ENCODE data around the gene DSTN. TPM values are rescaled to one million over a fixed set of nuclear protein-coding genes. Genes with fewer than 3 reads are reported as not detected.

Gene DSTN
- total RNA-seq, 4 donors from 2014 or later = 79.2 to 128 (median 88.5) TPM

- DNase-seq (no peak), ATAC-seq (no peak)
- no peak for TF ChIP-seq CTCF (IDR thresholded peaks at IDR 0.05 in 4 of 5, conservative IDR thresholded peaks at IDR 0.05 in 1 of 5)
- no peak for TF ChIP-seq POLR2A (IDR thresholded peaks at IDR 0.05)
- intact Hi-C loops (cut with DNase I; ENCODE audit: low total_unique reads) = no loop called here
- H3K27ac ChIP-seq = no peak overlapping the region
- H3K27me3 ChIP-seq = no peaks in the 10 kb centered on the region
- peaks cover 0 to 7% of the 10 kb centered on the region in 2 donors for H3K4me1 ChIP-seq
- in situ Hi-C loops (cut with MboI; ENCODE audit: low sequenced_read_pairs in 4 of 4) = loop anchor here in 1 of 4 donors (5.0 kb wide), 1 partner anchor 81 kb away; no protein-coding TSS in a partner anchor
- no peak overlapping the region for H3K4me3 ChIP-seq
- no peaks in the 10 kb centered on the region for H3K9me3 ChIP-seq
- H3K36me3 ChIP-seq = peaks cover 0 to 38% of the 10 kb centered on the region in 2 donors
These were observed 48.8 kb downstream of the DSTN start for GRCh38 chr20:17618673-17619013.

DNA sequence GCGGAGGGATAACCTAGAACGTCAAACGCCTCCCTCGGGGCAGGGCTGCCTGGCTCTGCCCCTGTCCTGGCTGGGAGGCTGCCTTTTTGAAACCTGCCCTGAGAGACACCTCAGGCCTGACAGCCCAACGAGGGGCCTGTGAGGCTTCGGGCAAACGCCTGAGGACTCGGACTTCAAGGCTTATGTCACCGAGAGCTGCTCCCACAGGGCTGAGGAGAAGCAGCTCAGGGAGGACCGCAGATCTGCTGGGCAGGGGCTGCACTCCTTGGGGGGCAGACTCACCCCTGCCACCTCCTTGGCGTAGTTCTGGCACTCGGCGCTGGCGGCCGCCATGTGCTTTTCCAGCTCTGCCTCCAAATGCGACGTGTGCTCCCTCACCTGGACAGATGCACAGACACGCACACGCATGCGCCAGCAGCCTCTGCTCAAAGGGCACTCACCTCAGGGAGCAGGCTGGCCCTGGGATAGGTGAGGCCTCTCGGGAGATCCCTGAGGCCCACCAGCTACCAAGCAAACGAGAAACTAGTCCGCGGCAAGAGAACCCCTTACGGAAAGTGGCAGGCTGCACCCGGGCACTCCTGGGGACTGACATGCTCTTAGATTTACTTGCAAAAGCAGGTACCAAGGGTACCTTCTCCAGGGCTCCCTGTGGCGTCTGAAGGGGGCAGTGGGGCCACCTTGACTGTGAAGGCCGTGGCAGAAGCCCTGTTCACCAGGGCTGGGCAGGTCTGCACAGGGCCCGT is 49.6 kb downstream of the DSTN start:
- Histone ChIP-seq H3K4me1 (peaks cover 0 to 7% of the 10 kb centered on the region in 2 donors), H3K4me3 (no peak overlapping the region), H3K27me3 (no peaks in the 10 kb centered on the region), H3K9me3 (no peaks in the 10 kb centered on the region), H3K27ac (no peak overlapping the region), H3K36me3 (peaks cover 0 to 44% of the 10 kb centered on the region in 2 donors)
- DNase-seq (no peak), ATAC-seq (no peak)
- TF ChIP-seq CTCF (IDR thresholded peaks at IDR 0.05 in 4 of 5, conservative IDR thresholded peaks at IDR 0.05 in 1 of 5) (no peak), POLR2A (IDR thresholded peaks at IDR 0.05) (no peak)
- intact Hi-C loops (cut with DNase I; ENCODE audit: low total_unique reads) (no loop called here), in situ Hi-C loops (cut with MboI; ENCODE audit: low sequenced_read_pairs in 4 of 4) (loop anchor here in 1 of 4 donors (5.0 kb wide), 1 partner anchor 82 kb away; no protein-coding TSS in a partner anchor)

- DNase-seq = peak in 1 of 2 donors; percentile 6
- in situ Hi-C loops (cut with MboI; ENCODE audit: low sequenced_read_pairs in 4 of 4) = no loop called here
- Histone ChIP-seq H3K4me1 (no peaks in the 10 kb centered on the region), H3K27ac (no peak overlapping the region), H3K9me3 (no peaks in the 10 kb centered on the region), H3K4me3 (no peak overlapping the region), H3K27me3 (no peaks in the 10 kb centered on the region), H3K36me3 (peaks cover 0 to 45% of the 10 kb centered on the region in 2 donors)
- intact Hi-C loops (cut with DNase I; ENCODE audit: low total_unique reads) = no loop called here
- no peak for TF ChIP-seq CTCF (IDR thresholded peaks at IDR 0.05 in 4 of 5, conservative IDR thresholded peaks at IDR 0.05 in 1 of 5)
- TF ChIP-seq POLR2A (IDR thresholded peaks at IDR 0.05) = no peak
- ATAC-seq = no peak
These were observed 50.7 kb downstream of the DSTN start for GRCh38 chr20:17620371-17621228.

DNA sequence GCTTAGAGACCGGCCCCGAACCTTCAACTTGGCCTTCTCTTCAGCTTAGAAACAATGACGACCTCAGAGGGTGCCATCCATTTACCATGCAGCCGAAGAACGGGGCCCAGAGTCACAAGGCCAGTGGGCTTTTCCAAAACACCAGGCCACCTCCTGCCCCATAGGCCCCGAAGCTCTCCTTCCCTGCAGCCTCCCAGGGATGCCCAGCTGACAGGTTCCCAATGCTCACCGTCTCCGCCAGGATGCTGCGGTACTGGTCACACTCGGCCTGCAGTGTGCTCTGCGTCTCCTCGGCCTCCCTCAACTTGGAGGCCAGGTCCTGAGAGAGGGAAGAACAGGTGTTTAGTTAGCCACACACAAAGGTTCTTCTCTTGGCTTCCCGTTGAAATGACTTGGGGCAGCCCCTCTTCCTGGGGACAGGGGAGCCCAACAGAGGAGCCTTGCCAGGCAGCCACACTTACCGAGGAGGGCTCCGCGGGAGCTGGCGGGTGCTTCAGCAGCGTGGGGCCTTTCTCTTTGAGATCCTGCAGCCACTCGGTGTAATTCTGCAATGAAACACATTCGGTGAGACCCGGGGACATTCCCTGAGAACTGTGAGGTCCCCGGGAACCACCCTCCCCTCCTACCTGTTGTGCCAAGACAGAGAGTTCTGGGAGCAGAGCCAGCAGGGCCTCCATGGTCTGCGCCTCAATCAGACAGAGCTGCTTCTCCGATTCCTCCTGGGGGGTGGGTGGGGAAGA is 51.5 kb downstream of the DSTN start:
- H3K4me3 ChIP-seq = no peak overlapping the region
- H3K27ac ChIP-seq = no peak overlapping the region
- intact Hi-C loops (cut with DNase I; ENCODE audit: low total_unique reads) (no loop called here), in situ Hi-C loops (cut with MboI; ENCODE audit: low sequenced_read_pairs in 4 of 4) (no loop called here)
- TF ChIP-seq POLR2A (IDR thresholded peaks at IDR 0.05) = no peak
- TF ChIP-seq CTCF (IDR thresholded peaks at IDR 0.05 in 4 of 5, conservative IDR thresholded peaks at IDR 0.05 in 1 of 5) = no peak
- H3K36me3 ChIP-seq = peaks cover 0 to 45% of the 10 kb centered on the region in 2 donors
- DNase-seq (peak in 1 of 2 donors; percentile 6), ATAC-seq (no peak)
- no peaks in the 10 kb centered on the region for H3K9me3 ChIP-seq
- no peaks in the 10 kb centered on the region for H3K4me1 ChIP-seq
- H3K27me3 ChIP-seq = no peaks in the 10 kb centered on the region
